GM10266 (cell line): ENCODE data around the gene DPYD.
A peak's percentile ranks its signal among the peaks of the same experiment; 100 is the strongest.

Experiments used
- DNase-seq: peaks from one replicate; pipeline ENCODE4 v3.0.0; 2012; ENCODE audit errors: extremely low spot score
- CTCF ChIP-seq: IDR thresholded peaks from 2 replicates; pipeline ENCODE4 v1.5.1; 2012; ENCODE audit warnings: mild to moderate bottlenecking, low read depth; ENCODE audit not compliant: control insufficient read depth, insufficient read depth; ENCODE audit errors: missing control alignments

DPYD gene

GRCh38 chr1:97920832-97921571 lies at the start of gene DPYD:
Gene DPYD (minus strand): TSS chr1:97921034. CDS start chr1:97920922, 112 bp downstream.
- peak; percentile 82 for DNase-seq
- no peak for TF ChIP-seq CTCF

GRCh38 chr1:97960470-97960869 lies 39.6 kb upstream of the DPYD start:
- TF ChIP-seq CTCF: no peak
- no peak for DNase-seq

- TF ChIP-seq CTCF: no peak
- no peak for DNase-seq
These were observed 26.9 kb upstream of the DPYD start for GRCh38 chr1:97947695-97948094.

DNA sequence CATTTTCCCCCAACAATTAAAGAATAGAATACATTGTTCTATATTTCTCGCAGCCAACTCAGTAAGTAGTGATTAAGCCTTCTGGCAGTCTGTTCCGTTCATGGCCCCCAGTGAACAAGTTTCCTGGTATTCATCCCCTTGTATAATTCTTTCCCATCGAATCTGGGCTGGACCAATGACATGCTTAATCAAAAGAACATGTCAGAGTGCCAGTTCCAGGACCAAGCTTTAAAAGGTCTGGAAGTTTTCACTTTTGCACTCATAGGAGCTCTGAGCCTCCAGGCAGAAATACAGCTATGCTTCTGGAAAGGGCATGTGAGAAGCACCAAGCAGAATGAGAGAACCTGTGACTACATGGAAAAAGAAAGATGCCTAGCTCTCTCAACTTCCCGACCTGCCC lies 22.5 kb upstream of the DPYD start:
- TF ChIP-seq CTCF: no peak
- DNase-seq: no peak

- no peak for DNase-seq
- TF ChIP-seq CTCF: no peak
These were observed 21.6 kb upstream of the DPYD start for GRCh38 chr1:97942161-97943123.

DNA sequence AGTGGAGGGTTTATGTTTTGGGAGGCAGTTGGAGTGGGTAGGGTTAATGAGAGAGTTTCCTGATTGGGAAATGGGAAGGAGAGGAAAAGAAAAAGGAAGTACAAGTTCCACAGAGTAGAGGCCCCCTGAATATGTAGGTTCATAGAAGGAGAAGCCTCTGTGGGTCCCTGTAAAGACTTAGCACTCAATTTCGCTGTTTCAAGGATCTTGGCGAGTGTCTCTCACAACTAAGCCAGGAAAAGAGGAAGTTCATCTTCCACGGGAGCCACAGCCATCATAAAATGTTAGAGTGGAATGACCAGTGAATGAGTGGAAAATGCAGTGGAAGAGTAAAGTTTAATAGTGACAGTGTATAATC lies 17.4 kb upstream of the DPYD start:
- DNase-seq: no peak
- no peak for TF ChIP-seq CTCF

GRCh38 chr1:97936976-97937375 lies 16.1 kb upstream of the DPYD start:
- DNase-seq: no peak
- TF ChIP-seq CTCF: no peak
